HG02884 (cell line): Measurements from ENCODE around the gene STEEP1.
"Not testable (repeated sequence)": the region's sequence is repeated elsewhere in the genome, so short reads cannot be mapped to it uniquely, and the experiment has no call there.

ENCODE experiments used
- ATAC-seq: cut with Tn5 transposase; IDR thresholded peaks from one replicate; pipeline ENCODE4 v1.9.1; 2021; ENCODE audit warnings: mild to moderate bottlenecking, moderate library complexity; ENCODE audit not compliant: unreplicated experiment

The STEEP1 gene

GRCh38 chrX:119537487-119537886 lies 27.7 kb downstream of the STEEP1 start:
- no peak for ATAC-seq

DNA sequence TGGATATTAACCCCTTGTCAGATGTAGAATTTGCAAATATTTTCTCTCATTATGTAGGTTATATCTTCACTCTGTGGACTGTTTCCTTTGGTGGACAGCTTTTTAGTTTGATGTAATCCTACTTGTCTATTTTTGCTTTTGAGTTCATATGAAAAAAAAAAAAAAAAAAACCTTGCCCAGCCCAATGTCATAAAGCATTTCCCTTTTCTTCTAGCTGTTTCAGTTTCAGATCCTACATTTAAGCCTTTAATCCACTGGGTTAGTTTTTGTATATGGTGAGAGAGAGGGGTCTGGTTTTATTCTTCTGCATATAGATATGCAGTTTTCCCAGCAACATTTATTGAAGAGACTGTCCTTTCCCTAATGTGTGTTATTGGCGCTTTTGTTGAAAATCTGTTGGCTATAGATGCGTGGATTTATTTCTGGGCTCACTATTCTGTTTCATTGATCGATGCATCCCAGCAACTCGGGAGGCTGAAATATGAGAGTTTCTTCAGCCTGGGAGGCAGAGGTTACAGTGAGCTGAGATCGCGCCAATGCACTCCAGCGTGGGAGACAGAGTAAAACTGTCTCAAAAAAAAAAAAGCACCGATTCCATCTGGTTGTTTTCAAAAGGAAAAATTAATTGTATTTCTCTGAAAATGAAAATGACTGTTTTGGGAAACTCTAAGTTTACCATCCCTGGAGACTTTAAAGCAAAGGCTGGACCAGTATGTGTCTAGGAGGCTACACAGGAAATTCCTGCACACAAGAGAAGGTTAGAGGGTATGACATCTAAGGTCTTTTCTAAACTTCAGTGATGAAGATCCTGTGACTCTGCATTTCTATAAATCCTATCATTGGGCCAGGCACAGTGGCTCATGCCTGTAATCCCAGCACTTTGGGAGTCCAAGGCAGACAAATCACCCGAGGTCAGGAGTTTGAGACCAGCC lies 35.6 kb downstream of the STEEP1 start:
- ATAC-seq, result no peak

GRCh38 chrX:119523664-119524184 lies 41.5 kb downstream of the STEEP1 start:
- no peak for ATAC-seq

DNA sequence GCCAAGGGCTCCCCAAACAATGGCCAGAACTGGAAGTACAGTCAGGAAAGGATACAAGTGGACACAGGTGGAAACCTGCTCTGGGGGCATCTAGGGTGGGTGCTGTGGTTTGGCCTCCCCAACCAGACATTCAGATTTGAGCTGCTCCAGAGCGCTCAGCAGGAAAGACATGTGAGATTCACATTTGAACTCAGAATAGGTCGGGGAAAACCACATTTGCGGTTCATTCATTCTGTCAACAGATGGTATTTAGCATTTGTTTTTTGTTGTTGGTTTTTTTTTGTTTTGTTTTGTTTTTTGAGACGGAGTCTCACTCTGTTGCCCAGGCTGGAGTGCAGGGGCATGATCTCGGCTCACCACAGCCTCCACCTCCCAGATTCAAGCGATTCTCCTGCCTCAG lies 44.0 kb downstream of the STEEP1 start:
- no peak for ATAC-seq

- no peak for ATAC-seq
Measured at GRCh38 chrX:119518371-119518770, 46.8 kb downstream of the STEEP1 start.

DNA sequence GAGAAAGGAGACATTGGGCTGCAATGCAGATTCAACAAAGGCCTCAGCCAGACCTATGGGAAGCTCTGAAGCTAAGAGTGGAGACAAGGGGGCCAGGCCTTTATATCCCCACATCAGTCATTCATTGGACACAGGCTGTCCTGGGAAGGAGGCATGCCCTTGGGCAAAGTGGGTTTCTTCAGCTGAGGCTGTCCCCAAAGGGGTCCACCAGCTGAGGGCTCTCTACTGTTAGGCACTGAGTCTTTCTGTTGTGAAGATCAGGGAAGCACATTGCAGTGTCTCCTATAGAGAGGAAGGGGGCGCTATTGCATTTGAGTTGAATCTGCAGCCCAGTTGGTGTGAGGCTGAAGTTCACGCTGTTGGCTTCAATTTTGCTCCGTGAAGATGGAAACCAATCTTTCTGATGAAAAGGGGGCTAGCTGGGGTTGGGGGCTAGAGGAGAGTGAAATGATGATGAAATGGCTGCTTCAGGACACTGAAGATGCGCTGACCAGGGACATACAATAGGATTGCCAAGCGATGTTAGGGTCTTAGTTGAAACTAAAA lies 49.0 kb downstream of the STEEP1 start:
- peak; percentile 70 for ATAC-seq

GRCh38 chrX:119512146-119512800 lies 52.9 kb downstream of the STEEP1 start:
- peak; percentile 60 for ATAC-seq

DNA sequence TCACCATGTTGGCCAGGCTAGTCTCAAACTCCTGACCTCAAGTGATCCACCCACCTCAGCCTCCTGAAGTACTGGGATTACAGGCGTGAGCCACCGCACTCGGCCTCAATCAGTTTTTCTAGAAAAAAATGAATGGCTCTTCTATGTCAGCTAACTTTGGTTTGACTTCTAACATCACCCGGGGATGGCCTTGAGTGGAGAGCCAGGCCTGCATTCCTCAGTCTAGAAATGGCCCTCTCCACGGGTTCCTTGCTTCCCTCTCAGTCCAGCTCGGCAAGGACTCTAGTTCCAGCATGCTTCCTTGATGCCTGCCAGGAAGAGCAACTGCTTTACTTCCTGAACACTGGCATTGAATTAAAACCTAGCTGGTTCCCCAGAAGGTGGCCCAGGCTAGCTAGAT lies 58.0 kb downstream of the STEEP1 start:
- ATAC-seq, result no peak

- no peak for ATAC-seq
Measured at GRCh38 chrX:119505945-119506344, 59.3 kb downstream of the STEEP1 start.

DNA sequence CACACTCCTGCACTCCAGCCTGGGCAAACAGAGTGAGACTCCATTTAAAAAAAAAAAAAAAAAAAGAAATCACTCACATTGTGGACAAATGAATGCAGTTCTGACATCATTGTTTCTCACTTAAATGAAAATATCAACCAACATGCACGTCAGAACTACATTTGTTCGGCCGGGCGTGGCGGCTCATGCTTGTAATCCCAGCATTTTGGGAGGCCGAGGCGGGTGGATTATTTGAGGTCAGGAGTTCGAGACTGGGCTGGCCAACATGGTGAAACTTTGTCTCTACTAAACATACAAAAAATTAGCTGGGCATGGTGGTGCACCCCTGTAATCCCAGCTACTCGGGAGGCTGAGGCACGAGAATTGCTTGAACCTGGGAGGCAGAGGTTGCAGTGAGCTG lies 60.1 kb downstream of the STEEP1 start:
- ATAC-seq, result not testable (repeated sequence)

DNA sequence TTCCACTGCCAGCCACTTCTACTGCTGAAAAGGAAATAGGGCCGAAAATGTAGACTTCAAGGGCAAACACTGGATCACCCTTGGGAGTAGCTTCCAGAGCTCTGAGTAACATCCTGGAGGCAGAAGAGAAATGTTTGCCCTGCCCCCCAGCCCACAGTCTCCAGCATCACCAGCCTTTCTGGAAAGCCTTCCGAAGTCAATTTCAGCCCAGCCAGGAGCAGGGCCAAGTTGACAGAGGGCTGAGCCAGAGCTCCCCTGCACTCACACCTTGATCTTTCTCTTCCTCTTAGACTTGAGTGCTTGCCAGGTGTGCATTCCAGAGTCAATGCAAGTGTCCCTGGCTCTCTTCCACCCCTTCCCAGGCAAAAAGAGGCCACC lies 61.7 kb downstream of the STEEP1 start:
- no peak for ATAC-seq

GRCh38 chrX:119502727-119503483 lies 62.3 kb downstream of the STEEP1 start:
- ATAC-seq, result no peak

GRCh38 chrX:119501511-119502148 lies 63.6 kb downstream of the STEEP1 start:
- no peak for ATAC-seq

GRCh38 chrX:119500061-119500800 lies 65.0 kb downstream of the STEEP1 start:
- no peak for ATAC-seq

- no peak for ATAC-seq
Measured at GRCh38 chrX:119497185-119497584, 68.0 kb downstream of the STEEP1 start.

DNA sequence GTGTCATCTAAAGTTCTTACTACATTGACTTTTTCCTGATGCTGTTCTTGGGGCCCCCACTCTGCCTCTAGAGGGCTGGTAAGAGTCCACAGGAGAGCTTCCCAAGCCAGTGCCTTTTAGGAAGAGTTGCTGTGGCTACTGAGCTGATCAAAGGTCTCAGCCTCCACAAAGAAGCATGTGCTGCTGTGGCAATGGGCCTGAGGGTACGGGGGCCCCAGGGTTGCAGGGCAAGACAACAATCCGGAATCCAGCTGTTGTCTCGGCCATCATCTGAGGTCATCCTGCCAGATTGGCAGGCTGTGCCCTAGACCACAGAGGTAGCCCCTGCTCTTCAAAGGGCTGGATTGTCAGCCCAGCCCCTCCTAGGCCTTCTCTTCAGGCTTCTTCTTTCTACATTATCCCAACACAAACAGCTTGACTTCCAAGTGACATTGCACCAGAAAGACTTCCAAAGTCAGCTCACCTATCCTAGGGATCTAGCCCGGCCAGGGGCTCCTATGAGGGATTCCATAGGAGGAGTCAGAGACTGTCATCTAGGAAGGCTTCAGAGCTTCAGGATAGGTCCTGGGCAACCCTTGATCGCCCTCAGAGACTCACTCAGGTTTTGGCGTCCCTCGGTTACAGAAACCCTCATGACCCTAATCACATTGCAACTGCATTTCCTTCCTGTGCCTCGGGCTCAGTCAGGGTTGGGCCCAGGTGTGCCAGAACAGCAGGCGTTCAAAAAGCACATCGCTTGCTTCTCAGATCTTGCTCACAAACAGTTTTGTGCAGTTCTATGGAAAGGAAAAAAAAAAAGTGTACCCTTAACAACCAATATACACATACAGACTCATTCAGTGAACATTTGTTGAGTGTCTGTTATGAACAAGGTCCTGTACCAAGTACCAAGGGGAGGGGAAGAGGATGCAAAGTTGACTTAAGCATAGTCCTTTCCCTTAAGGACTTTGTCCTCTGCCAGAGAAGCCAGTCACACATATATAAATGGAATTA lies 69.2 kb downstream of the STEEP1 start:
- ATAC-seq, result no peak

GRCh38 chrX:119493851-119494495 lies 71.2 kb downstream of the STEEP1 start:
- ATAC-seq, result not testable (repeated sequence)

GRCh38 chrX:119492463-119492862 lies 72.7 kb downstream of the STEEP1 start:
- ATAC-seq, result no peak
